Omental fat pad (tissue), 4 donors: ENCODE data around the gene ANKRD13C. TPM values are rescaled to one million over a fixed set of nuclear protein-coding genes. Genes with fewer than 3 reads are reported as not detected.
A peak's percentile ranks its signal among the peaks of the same experiment; 100 is the strongest.

Source experiments
- ATAC-seq: fragments of 150-250 bp; one replicate; pipeline ENCODE4 v1.9.1; 2016; ENCODE audit warnings: mild to moderate bottlenecking, moderate library complexity; ENCODE audit not compliant: low FRiP score
- DNase-seq: peaks from one replicate; pipeline ENCODE4 v3.0.0-alpha.2; 2019; ENCODE audit warnings: low spot score
- total RNA-seq, 4 donors: library from RNA; depleted of rRNA; stranded (reverse); fragments of >200 nt; gene quantifications; one replicate each; pipeline ENCODE4 v1.1.0, GENCODE V29; 2016
- TF ChIP-seq, protein P1 (sequence below), 3 donors: fragments of 450-650 bp; IDR thresholded peaks; one replicate each; pipeline ENCODE4 v1.5.1; 2016 to 2017; ENCODE audit warnings: antibody characterized with exemption in 3 of 3, mild to moderate bottlenecking in 3 of 3, moderate library complexity in 2 of 3

Gene ANKRD13C
- total RNA-seq, 4 donors from 2014 or later = 19.5 to 29.0 (median 22.5) TPM

DNA sequence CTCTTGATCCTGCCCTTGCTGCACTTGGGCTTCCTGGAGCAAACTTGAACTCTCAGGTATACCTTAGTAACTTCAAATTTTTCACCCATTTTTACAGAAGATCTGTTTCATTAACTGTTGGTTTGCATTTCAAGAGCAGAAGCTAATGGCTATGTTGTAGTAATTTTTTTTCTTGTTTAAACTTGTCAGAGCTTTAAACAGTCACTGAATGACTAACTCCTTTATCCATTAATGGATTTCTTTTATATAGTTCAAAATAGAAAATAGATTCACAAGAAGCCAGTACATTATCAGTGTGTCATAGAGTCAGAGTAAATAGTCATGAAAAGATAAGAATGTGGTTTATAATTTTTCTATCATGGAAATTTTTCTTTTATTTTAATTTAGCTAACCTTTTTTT is 119.8 kb downstream of the ANKRD13C start:
- TF ChIP-seq, protein P1, sequence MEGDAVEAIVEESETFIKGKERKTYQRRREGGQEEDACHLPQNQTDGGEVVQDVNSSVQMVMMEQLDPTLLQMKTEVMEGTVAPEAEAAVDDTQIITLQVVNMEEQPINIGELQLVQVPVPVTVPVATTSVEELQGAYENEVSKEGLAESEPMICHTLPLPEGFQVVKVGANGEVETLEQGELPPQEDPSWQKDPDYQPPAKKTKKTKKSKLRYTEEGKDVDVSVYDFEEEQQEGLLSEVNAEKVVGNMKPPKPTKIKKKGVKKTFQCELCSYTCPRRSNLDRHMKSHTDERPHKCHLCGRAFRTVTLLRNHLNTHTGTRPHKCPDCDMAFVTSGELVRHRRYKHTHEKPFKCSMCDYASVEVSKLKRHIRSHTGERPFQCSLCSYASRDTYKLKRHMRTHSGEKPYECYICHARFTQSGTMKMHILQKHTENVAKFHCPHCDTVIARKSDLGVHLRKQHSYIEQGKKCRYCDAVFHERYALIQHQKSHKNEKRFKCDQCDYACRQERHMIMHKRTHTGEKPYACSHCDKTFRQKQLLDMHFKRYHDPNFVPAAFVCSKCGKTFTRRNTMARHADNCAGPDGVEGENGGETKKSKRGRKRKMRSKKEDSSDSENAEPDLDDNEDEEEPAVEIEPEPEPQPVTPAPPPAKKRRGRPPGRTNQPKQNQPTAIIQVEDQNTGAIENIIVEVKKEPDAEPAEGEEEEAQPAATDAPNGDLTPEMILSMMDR (IDR thresholded peaks at IDR 0.05) = no peak
- ATAC-seq = no peak
- DNase-seq = no peak

DNA sequence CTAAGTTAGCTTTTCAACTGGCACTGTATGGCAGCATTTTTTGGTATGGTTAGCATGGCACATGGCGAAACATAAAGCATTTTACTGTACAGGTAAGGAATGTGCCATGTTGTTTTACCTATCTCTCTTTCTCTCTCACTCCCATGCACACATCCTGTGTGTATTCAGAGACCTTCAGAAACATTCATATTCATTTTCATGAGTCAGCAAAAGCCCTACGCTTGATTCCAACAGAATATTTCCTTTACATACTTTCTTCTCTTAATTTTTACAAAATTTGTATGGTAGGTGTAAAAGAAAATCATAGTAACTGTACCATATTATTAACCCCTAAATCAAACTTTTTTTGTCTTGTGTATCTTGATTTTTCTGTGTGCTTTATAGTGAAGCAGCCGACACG is 123.0 kb downstream of the ANKRD13C start:
- no peak for ATAC-seq
- TF ChIP-seq, protein P1 (IDR thresholded peaks at IDR 0.05) = no peak
- no peak for DNase-seq

DNA sequence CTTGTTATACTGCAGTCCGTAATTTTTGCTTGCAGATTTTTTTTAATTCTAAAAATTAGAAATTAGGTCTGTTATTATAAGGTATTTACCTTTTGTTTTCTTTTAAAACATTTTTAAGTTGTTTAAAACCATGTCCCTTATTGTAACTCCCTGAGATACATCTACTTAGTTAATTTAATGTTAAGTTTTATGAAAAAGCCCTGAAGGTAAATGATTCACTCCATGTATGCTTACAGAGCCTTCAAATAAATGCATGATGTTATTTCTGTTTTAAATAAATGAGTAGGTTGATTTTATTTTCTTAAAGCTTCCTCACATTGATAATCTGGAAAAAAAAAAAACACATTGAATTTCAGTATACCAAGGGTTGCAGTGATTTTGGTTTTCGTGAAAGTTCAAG is 125.9 kb downstream of the ANKRD13C start:
- TF ChIP-seq, protein P1 (IDR thresholded peaks at IDR 0.05) = no peak
- ATAC-seq = no peak

DNA sequence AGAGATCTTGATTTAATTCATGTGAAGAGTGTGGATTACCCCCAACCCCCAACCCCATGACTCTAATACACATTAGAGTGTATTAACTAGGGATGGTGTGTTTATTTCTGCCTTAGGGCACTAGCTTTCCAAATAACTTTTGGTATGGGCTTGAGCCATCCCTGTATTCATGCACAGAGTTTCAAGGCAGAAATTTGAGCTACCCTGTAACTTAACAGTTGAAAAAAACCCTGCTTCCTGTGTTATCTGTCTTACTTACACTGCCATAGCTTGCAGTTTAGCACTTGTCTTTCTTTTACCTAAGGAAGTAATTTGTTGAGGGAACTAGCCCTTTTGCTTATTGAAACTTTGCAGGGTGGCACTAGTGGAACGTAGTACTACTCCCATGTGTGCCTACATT is 127.1 kb downstream of the ANKRD13C start:
- DNase-seq (no peak), ATAC-seq (no peak)
- TF ChIP-seq, protein P1 (IDR thresholded peaks at IDR 0.05) = no peak

More for the DNA sequence above, 125.9 kb downstream of the ANKRD13C start:
- no peak for DNase-seq

DNA sequence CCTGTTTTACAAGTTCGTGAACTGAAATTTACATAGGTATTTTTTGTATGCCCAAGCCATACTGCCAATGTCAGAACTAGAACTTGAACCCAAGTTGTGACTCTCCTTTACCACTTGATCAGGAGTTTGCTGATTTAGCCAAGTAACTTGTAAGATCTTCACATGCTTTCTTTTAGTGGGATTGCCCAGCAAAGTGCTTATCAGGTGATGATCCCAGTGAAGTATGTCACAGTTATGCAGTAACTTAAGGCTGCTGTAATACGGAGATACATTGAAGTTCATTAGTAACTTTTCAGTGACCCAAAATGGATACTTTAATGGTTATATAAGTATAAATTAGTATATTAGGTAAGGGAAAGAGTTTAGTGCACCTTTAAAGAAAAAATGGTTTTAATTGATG is 129.6 kb downstream of the ANKRD13C start:
- TF ChIP-seq, protein P1 (IDR thresholded peaks at IDR 0.05) = no peak
- DNase-seq = no peak
- no peak for ATAC-seq

DNA sequence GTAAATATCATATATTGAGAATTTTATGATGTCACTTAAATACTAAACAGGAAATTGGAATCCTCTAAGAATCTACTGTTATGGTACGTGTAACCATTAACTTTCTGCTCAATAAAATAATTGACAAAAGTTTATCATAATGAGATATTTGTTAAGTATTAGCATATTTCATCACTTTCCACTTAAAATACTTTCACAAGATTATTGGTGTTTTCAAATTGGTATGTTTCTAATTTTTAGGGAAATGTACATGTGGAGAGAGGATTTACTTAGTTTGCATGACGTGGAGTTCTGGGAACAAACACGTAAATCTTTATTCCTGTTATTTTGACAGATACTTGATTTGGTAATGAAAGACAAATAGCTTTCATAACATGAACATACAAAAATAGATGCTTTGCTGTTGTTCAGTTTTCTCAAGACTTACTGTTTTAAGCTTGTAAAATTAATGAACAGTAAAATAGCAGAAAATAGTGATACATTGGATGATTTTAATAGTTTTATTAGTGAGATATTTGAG is 131.7 kb downstream of the ANKRD13C start:
- ATAC-seq = no peak
- TF ChIP-seq, protein P1 (IDR thresholded peaks at IDR 0.05) = no peak

DNA sequence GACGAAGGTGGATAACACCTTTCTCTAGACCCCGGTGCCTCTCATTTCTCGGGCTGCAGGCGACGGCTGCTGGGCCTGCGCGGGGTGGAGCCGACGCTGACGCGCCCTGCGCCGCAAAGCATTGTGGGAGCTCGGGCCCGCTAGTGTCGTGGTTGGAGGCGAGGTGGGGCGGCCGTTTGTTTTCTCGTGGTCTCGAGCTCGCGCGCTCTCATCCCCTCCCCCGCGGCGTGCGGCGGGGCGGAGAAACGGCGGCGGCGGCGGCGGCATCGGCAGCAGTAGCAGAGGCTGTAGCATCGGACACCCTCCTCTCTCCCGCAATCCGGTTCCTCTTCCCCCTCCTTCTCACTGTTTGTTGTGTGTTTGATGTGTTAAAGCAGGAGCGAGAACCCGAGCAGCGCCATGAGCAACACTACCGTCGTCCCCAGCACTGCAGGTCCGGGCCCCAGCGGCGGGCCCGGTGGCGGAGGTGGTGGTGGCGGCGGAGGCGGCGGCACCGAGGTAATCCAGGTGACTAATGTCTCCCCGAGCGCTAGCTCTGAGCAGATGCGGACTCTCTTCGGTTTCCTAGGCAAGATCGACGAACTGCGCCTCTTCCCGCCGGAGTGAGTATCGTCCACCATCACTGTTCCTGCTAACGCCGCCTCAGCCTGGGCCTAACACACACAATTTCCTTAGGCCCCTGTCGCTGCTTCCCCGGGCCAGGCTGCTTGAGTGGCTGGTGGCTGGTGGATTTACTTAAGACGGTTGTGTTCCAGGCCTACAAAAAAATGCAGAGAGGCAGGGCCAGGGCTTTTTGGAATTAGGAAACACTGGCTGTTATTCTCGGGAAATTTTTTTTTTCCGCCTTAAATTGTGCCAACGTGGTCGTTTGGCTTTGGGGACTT is 133.0 kb downstream of the ANKRD13C start, which contains the start of gene SRSF11:
Gene SRSF11 (plus strand): TSS at position 143 of the 884 bp plus-strand sequence. CDS start 257 bp downstream, at position 400.
- ATAC-seq = peak; percentile 100
- peak; percentile 88 for DNase-seq
- TF ChIP-seq, protein P1 (IDR thresholded peaks at IDR 0.05) = no peak

More for the DNA sequence above, 131.7 kb downstream of the ANKRD13C start:
- DNase-seq = no peak
